Hepatocyte (in vitro differentiated cells): ENCODE measurements around the gene AMBRA1.

Experiments used
- EZH2 ChIP-seq: fragments of 200-600 bp; sonication (generic); IDR thresholded peaks from 2 replicates; pipeline ENCODE4 v1.6.1; 2016; ENCODE audit warnings: antibody characterized with exemption, mild to moderate bottlenecking, borderline replicate concordance
- EZH2phosphoT487 ChIP-seq: fragments of 200-600 bp; sonication (generic); IDR thresholded peaks from one replicate; pipeline ENCODE4 v1.6.1; 2018; ENCODE audit warnings: antibody characterized with exemption, mild to moderate bottlenecking, low read depth, moderate library complexity; ENCODE audit not compliant: unreplicated experiment, severe bottlenecking
- TF ChIP-seq, protein P1 (sequence below): fragments of 200-600 bp; sonication (generic); IDR thresholded peaks from 2 replicates; pipeline ENCODE4 v1.5.1; 2016; ENCODE audit warnings: antibody characterized with exemption, mild to moderate bottlenecking; ENCODE audit not compliant: poor library complexity

DNA sequence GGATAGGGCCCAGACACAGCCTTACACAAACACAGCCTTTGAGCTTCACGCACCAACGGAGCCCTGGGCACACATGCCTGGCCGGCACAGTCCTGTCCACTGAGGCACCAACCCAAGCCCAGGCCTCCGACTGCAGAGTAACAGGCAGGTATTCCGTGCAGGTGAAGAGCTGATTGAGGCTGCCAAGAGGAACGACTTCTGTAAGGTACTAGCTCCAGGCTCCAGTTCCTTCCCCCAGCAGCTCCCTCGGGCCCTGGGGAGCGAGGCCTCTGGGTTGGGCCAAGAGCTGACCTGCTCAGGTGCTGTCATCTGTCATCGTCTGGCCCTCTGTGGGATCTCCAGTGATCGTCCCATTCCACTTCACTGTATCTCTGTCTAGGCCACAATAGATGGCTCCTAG is 215.5 kb downstream of the AMBRA1 start:
- TF ChIP-seq, protein P1, sequence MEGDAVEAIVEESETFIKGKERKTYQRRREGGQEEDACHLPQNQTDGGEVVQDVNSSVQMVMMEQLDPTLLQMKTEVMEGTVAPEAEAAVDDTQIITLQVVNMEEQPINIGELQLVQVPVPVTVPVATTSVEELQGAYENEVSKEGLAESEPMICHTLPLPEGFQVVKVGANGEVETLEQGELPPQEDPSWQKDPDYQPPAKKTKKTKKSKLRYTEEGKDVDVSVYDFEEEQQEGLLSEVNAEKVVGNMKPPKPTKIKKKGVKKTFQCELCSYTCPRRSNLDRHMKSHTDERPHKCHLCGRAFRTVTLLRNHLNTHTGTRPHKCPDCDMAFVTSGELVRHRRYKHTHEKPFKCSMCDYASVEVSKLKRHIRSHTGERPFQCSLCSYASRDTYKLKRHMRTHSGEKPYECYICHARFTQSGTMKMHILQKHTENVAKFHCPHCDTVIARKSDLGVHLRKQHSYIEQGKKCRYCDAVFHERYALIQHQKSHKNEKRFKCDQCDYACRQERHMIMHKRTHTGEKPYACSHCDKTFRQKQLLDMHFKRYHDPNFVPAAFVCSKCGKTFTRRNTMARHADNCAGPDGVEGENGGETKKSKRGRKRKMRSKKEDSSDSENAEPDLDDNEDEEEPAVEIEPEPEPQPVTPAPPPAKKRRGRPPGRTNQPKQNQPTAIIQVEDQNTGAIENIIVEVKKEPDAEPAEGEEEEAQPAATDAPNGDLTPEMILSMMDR, result no peak
- TF ChIP-seq EZH2phosphoT487 (no peak), EZH2 (no peak)
